Colonic mucosa (tissue), 4 donors: ENCODE data around the gene EPHA7. TPM values are rescaled to one million over a fixed set of nuclear protein-coding genes. Genes with fewer than 3 reads are reported as not detected.

ENCODE experiments used
- DNase-seq: peaks from one replicate; pipeline ENCODE4 v3.0.0-alpha.2; 2020
- H3K27ac ChIP-seq: fragments of 200-600 bp; one replicate; pipeline ENCODE4 v1.8.0; 2021
- H3K27me3 ChIP-seq: fragments of 200-600 bp; one replicate; pipeline ENCODE4 v1.8.0; 2021
- H3K36me3 ChIP-seq: fragments of 200-600 bp; one replicate; pipeline ENCODE4 v1.8.0; 2021
- H3K4me1 ChIP-seq: fragments of 200-600 bp; one replicate; pipeline ENCODE4 v1.8.0; 2021; ENCODE audit warnings: mild to moderate bottlenecking
- H3K4me3 ChIP-seq: fragments of 200-600 bp; one replicate; pipeline ENCODE4 v1.8.0; 2021
- H3K9ac ChIP-seq, 2 donors: one replicate each; pipeline ENCODE4 v1.7.0; 2013; ENCODE audit warnings: control low read depth in 2 of 2, low read depth in 2 of 2, low read length in 2 of 2
- H3K9me3 ChIP-seq: fragments of 200-600 bp; one replicate; pipeline ENCODE4 v1.8.0; 2021
- intact Hi-C: fragments of 100-400 bp; cut with DNase I; formaldehyde crosslinking; loops from one replicate; pipeline ENCODE4 v1.14.1; 2022
- total RNA-seq, 2 donors: library from RNA; stranded (reverse); fragmentation: NEBNext Ultra II Directional in 1 of 2; extraction: Animal tissue kit (Norgen Biotek cat#: 25700) in 1 of 2; gene quantifications; one replicate each; pipeline ENCODE4 v1.2.1, GENCODE V29; 2021
- TF ChIP-seq, protein P1 (sequence below): fragments of 200-600 bp; IDR thresholded peaks from one replicate; pipeline ENCODE4 v1.8.0; 2022; ENCODE audit warnings: antibody characterized with exemption, mild to moderate bottlenecking
- donor health status: healthy.
- donor health status: DM: no; HTN: no; CAD: no.
- donor health status: DM: no; HTN: no; CAD: no.

Gene EPHA7
- total RNA-seq, 2 donors from 2014 or later = 1.3 to 4.4 TPM

DNA sequence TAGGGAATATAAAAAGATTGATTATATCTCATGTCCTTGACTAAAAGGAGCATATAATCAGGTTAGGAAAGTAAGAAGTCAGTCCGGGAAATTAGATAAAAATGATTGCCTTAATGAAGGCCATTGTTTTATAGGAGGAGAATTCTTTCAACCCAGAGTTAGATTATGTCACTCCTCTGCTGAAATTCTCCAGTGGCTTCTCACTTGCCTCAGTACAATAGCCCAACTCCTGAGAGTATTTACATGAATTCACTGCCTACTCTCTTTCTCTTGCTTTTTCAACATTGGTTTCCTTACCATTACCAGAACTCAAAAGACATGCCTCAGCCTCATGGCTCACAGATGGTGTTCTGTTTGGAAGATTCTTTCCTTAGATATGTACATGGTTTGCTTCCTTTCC, 114.9 kb downstream of the EPHA7 start:
- Histone ChIP-seq H3K27ac (no peak overlapping the region), H3K9ac (no peak overlapping the region), H3K27me3 (no peaks in the 10 kb centered on the region), H3K9me3 (no peaks in the 10 kb centered on the region), H3K36me3 (no peaks in the 10 kb centered on the region), H3K4me3 (no peak overlapping the region), H3K4me1 (no peaks in the 10 kb centered on the region)
- TF ChIP-seq, protein P1, sequence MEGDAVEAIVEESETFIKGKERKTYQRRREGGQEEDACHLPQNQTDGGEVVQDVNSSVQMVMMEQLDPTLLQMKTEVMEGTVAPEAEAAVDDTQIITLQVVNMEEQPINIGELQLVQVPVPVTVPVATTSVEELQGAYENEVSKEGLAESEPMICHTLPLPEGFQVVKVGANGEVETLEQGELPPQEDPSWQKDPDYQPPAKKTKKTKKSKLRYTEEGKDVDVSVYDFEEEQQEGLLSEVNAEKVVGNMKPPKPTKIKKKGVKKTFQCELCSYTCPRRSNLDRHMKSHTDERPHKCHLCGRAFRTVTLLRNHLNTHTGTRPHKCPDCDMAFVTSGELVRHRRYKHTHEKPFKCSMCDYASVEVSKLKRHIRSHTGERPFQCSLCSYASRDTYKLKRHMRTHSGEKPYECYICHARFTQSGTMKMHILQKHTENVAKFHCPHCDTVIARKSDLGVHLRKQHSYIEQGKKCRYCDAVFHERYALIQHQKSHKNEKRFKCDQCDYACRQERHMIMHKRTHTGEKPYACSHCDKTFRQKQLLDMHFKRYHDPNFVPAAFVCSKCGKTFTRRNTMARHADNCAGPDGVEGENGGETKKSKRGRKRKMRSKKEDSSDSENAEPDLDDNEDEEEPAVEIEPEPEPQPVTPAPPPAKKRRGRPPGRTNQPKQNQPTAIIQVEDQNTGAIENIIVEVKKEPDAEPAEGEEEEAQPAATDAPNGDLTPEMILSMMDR = no peak
- intact Hi-C loops = no loop called here
- no peak for DNase-seq

DNA sequence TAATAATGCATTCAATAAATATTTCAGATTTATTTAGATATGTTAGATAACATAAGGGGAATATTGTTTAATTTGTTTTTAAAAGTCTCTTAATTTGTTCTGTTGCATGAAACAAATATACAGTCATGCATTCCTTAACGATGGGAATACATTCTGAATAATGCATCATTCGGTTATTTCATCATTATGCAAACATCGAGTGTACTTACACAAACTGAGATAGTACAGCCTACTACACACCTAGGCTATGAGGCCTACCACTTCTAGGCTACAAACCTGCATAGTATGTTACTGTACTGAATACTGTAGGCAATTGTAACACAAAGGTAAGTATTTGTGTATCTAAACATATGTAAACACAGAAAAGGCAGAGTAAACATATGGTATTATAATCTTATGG, 118.7 kb downstream of the EPHA7 start:
- Histone ChIP-seq H3K9me3 (no peaks in the 10 kb centered on the region), H3K27ac (no peak overlapping the region), H3K9ac (no peak overlapping the region), H3K36me3 (no peaks in the 10 kb centered on the region), H3K4me1 (no peaks in the 10 kb centered on the region), H3K27me3 (no peaks in the 10 kb centered on the region), H3K4me3 (no peak overlapping the region)
- no peak for DNase-seq
- intact Hi-C loops = no loop called here
- TF ChIP-seq, protein P1 = no peak

DNA sequence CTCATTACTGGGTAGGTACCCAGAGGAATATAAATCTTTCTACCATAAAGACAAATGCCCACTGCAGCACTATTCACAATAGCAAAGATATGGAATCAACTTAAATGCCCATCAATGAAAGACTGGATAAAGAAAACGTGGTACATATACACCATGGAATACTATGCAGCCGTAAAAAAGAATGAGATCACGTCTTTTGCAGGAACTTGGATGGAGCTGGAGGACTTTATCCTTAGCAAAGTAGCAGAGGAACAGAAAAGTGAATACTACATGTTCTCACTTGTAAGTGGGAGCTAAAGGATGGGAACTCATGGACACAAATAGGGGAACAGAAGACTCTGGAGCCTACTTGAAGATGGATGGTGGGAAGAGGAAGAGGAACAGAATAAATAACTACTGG, 119.7 kb downstream of the EPHA7 start:
- no peaks in the 10 kb centered on the region for H3K27me3 ChIP-seq
- H3K9me3 ChIP-seq = no peaks in the 10 kb centered on the region
- no peak overlapping the region for H3K4me3 ChIP-seq
- intact Hi-C loops = no loop called here
- TF ChIP-seq, protein P1 = no peak
- no peak for DNase-seq
- no peaks in the 10 kb centered on the region for H3K4me1 ChIP-seq
- H3K36me3 ChIP-seq = no peaks in the 10 kb centered on the region
- H3K27ac ChIP-seq = no peak overlapping the region
- no peak overlapping the region for H3K9ac ChIP-seq

DNA sequence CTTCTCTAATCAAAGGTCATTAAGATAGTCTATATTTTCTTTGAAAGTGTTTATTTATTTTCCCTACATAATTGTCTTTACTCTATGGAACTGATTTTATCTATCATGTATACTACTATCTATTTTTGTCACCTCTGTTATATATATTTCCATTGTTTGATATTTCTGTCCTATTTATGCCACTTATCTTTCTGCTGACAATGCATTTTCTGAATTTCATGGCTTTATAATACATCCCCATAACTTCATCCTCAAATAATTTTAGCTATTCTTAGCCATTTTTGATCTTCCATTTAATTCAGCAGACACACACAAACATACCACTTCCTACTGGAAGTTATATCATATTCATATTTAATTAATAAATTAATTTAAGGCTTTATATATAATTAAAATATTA, 123.7 kb downstream of the EPHA7 start:
- DNase-seq = no peak
- no peaks in the 10 kb centered on the region for H3K36me3 ChIP-seq
- H3K27me3 ChIP-seq = no peaks in the 10 kb centered on the region
- intact Hi-C loops = no loop called here
- no peaks in the 10 kb centered on the region for H3K9me3 ChIP-seq
- no peak overlapping the region for H3K27ac ChIP-seq
- no peak overlapping the region for H3K4me3 ChIP-seq
- TF ChIP-seq, protein P1 = no peak
- H3K9ac ChIP-seq = no peak overlapping the region
- H3K4me1 ChIP-seq = no peaks in the 10 kb centered on the region

DNA sequence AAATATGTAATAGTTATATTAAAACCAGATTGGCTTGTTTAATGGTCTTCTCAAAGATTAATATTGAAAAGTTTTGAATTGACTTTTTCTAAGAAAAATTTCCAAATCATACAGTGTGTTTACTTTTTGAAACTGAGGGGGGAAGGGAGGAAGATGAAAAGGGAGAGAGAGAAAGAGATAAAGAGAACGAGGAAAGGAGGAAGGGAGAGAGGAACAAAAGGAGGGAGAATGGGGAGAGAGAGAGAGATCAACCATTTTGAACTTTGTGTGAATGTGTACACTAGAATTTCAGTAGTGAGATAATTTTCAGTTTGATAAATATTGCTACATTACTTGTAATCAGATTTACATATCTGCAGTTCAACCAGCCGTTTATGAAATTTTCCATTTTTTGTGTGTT, 124.5 kb downstream of the EPHA7 start:
- Histone ChIP-seq H3K27ac (no peak overlapping the region), H3K36me3 (no peaks in the 10 kb centered on the region), H3K27me3 (no peaks in the 10 kb centered on the region), H3K4me3 (no peak overlapping the region), H3K9ac (no peak overlapping the region), H3K9me3 (no peaks in the 10 kb centered on the region), H3K4me1 (no peaks in the 10 kb centered on the region)
- intact Hi-C loops = no loop called here
- DNase-seq = no peak
- TF ChIP-seq, protein P1 = no peak

DNA sequence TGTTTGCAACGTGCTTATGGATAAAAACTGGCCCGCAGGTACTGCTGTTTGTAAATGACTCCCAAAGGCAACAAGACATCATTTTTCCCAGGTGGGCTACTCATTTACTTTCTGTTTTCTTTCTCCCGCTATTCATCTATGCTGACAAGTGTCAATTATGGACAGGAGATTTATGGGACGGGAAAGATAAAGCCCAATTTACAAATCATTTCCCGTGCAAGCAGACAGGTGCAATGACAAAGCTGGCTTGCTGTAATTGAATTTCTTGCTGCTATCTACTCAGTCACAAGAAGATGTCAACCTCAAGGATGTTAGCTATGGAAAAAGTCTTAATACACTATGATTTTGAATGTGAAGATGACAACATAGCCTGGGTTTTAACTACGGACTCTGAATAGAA, 125.5 kb downstream of the EPHA7 start:
- DNase-seq = no peak
- Histone ChIP-seq H3K27ac (no peak overlapping the region), H3K4me3 (no peak overlapping the region), H3K9ac (no peak overlapping the region), H3K4me1 (no peaks in the 10 kb centered on the region), H3K36me3 (no peaks in the 10 kb centered on the region), H3K9me3 (no peaks in the 10 kb centered on the region), H3K27me3 (no peaks in the 10 kb centered on the region)
- TF ChIP-seq, protein P1 = no peak
- intact Hi-C loops = no loop called here
